Measurements from ENCODE around the gene CYBA. TPM values are rescaled to one million over a fixed set of nuclear protein-coding genes. Genes with fewer than 3 reads are reported as not detected.

Gene CYBA
- total RNA-seq, 1 donor from 2014 or later, result 1.0 TPM

DNA sequence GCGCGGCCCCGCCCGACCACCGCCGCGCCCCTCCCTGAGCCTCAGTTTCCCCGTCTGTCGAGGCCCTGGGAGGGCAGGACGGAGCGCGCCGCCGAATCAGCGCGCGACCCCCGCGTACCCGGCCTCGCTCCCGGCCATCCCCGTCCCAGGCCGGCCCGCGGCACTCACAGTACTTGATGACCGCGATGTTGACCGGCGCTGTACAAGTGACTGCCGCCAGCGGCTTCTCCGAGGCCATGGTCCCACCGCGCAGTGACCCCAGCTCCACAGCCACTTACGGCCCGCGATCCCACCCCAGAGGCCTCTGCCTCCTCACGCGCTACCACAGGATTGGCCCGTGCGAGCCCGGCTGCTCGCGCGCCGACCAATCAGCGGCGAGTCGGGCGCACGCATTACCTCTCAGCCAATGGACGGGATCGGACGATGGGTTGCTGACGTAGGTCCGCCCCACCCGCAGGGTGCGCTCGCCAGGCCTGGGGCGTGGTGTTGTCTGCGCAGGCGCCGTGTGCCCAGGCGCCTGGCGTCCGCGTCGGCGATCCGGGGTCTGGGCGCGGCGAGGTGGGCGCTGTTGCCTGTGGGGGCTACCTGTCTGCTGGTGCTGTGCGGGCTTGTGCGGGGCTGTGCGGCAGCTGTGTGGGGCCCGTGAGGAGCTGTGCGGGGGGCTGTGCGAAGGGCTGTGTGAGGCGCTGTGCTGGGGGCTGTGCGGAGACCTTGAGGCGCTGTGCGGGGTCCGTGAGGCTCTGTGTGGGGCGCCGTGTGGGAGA is 12.2 kb upstream of the CYBA start, which contains the start of gene MVD:
TSS of gene MVD (minus strand) at position 249 of the 764 bp plus-strand sequence. CDS start at position 238, 11 bp downstream.
- DNase-seq (ENCODE audit: low read depth), result peak; percentile 98

DNA sequence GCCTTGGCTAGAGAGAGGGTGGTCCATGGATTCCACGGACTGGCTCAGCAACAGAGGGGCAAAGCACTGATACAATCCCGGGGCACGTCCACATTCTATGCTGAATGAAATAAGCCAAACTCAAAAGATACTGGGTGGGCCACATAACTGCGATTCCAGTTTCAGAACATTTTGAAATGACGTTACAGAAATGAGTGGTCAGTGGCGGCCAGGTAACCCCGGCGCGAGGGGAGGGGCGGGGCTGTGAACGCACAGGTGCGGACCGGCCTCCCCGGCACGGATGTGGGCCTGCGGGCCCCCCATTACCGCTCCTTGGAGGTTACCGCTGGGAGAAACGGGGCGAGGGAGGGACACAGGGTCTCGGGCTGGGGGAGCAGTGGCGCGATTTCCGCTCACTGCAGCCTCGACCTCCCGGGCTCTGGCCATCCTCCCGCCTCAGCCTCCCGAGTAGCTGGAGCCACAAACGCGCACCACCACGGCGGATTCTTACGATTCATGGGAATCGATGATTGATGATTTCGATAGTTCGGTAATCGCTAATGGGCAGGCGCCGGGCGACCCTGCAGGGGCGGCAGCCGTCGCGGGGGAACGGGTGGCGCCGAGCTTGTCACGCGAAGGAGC is 11.5 kb upstream of the CYBA start:
- DNase-seq (ENCODE audit: low read depth), result no peak

DNA sequence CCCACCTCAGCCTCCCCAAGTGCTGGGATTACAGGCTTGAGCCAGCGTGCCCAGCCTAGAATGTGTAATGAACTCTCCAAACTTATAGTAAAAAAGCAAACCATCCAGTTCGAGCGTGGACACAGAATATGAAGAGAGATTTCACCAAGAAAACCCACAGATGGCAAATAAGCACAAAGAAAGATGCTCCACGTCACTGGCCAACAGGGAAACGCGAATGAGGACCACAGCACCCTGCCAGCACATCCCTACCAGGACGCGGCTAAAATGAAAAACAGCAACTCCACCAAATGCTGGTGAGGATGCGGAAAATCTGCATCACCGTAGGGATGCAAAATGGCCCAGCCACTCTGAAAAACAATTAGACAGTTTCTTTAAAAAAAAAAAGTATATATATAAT is 10.6 kb upstream of the CYBA start:
- no peak for DNase-seq (ENCODE audit: low read depth)

DNA sequence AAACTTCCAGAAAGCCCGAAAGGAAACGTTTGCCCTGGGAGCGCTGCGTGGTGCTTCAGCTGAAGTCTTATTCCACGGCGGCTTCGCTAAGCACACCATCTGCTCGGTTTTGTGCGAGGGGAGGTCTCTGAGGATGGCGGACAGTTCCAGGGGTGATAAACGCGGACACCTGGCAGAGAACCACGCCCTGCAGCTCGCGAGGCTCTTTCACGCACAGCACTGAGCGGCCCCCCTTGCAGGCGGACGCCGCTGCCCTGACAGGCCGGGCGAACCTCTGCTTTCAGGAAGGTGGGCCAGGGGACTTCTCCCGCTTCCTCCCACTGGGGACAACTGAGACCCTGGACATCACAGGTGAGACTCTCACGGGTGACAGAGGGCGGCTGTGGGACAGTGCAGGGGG is 8.3 kb upstream of the CYBA start:
- DNase-seq (ENCODE audit: low read depth), result no peak

DNA sequence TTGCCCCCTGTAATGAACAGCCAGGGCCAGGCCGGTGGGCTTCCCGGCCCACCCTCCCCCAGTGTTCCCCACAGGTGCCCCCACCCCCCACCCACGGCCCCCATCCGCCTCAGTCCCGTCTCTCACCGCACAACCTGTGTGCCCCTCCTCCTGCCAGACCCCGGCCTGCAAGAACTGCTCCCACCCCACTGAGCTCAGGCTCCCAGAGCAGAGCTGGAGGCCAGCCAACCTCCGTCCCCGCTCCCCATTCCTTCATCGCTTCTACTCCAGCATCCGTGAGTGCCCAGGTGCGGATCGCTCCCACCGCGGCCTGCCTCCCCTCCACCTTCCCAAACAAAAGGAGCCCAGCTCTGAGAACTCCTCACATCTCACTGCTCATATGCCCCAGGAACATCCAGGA is 7.9 kb upstream of the CYBA start:
- DNase-seq (ENCODE audit: low read depth), result no peak

DNA sequence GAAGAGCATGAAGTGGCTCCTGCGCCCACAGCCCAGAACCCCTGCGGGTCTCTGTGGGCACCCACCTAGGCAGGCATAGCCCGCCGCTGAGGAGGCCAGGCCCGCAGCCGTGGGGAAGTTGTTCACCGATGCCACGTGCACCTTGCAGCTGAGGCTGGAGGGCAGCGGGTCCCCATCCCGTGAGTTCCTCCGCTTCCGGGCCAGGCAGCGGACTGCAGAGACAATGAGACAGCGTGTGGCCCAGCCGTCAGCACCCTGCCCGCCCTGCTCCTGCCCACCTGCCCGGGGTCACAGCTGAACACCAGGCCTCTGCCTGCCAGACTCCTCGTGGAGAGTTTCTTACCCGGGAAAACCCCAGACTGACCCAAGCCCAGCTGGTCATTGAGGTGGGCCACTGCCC is 6.5 kb upstream of the CYBA start:
- DNase-seq (ENCODE audit: low read depth), result no peak

DNA sequence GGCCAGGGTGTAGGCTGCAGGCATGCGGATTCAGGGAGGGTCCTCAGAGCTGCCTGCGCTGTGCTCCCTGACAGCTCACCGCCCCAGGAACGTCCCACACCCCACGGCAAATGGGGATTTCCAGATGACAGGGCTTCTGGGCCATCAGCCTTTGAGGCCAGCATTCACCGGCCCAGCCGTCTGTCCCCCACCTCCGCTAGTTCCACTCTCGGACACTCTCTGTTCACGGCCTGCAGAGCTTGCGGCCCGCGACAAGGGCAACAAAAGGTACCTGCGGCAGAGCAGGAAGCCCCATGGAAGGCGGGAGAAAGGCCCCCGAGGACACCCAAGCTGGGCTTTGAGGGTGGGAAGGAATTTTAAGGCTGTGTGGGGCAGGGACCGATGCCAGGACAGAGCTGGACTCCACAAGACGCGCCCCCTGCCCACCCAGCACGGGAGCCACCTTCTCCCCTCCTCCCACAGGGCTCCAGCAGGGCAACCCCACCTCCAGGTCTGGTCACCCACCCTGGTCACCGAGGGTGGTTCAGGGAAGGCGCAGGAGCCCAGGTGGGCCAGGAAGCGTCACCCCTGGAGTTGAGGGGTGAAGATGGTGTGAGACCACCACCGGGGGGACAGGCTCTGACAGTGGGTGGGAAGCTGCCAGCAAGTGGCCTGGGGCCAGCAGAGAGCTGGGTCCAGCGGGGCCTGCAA is 5.6 kb upstream of the CYBA start:
- no peak for DNase-seq (ENCODE audit: low read depth)

DNA sequence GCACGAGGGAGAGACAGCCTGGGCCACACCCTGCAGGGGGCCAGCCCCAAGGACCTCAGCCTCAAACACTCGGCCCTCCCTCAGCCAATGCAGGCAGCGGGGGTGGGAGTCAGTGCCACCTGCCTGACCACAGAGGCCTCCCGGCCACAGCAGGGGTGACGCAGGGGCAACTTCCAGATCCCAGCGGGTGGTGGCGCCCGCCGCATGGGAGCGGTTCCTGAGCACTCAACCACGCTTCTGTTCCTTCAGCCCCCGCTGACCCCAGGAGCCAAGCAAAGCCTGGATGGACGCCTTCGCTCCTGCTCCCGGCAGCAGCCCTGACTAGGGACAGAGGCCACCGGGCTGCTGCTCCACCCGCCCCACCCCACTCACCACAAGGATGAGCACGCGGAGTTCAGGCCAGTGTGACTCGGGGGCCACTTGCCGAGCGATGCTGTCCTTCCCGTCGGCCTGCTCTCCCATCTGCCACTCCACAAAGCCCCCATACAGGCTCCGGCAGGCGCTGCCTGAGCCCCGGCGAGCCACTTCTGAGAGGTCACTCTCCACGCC is 5.0 kb upstream of the CYBA start:
- DNase-seq (ENCODE audit: low read depth), result no peak

DNA sequence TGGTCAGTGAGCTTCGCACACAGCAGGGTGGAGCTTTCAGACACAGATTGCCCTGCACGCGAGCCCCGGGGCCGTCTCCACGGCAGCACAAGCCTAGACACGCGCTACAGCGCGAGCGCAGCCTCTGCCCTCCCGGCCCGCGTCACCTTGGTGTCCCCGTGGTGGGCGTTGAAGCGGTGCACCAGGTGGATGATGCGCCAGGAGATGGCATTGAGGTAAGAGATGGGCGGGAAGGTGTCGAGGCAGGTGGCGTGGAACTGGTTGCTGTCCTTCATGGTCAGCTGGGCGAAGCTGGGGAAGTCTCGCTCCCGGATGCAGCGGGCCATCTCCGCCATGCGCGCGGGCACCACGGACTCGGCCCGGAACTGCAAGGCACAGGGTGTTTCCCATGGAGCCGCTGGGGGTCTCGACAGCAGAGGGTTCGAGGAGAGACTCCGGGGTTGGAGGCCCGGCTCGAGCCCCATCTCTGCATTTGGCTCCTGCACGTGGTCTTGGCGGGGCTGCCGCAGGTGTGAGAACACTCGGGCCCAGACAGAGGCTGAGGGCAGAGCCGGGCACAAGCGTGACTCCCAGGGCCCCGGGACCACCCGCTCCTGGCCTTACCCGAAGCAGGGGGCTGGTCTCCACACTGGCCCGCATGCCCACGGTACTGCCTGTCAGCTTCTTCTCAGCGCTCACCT is 4.3 kb upstream of the CYBA start:
- no peak for DNase-seq (ENCODE audit: low read depth)

DNA sequence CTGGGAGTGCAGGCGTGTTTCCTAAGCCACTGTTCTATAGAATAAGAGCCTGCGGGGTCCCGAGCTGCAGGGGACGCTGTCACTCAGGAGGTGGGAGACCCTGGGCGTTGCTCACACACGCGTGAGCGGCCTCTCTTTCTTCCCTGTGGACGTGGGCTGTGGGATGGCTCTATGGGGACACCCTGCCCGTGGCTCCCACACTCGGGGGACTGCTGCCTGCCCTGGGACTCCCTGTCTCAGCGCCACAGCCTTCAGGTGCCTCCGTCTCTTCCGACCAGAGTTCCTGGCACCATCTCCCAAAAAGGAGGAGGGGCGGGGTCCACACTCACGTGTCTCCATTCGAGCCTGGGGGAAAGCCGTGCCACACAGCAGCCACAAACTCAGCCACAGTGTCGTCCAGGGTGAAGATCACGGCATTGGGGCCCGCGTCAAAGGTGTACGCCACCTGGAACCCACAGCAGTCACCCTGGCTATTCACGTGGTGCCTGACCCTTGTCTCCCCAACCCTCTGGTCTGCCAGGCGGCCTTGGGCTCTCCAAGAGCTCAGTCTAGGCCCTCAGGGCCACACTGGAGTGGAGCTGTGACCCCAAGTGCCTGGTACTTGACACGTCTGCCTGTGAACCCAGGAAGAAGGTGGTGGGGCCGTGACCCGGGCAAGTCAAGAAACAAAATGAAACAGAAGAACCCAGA is 3.7 kb upstream of the CYBA start:
- DNase-seq (ENCODE audit: low read depth), result no peak

DNA sequence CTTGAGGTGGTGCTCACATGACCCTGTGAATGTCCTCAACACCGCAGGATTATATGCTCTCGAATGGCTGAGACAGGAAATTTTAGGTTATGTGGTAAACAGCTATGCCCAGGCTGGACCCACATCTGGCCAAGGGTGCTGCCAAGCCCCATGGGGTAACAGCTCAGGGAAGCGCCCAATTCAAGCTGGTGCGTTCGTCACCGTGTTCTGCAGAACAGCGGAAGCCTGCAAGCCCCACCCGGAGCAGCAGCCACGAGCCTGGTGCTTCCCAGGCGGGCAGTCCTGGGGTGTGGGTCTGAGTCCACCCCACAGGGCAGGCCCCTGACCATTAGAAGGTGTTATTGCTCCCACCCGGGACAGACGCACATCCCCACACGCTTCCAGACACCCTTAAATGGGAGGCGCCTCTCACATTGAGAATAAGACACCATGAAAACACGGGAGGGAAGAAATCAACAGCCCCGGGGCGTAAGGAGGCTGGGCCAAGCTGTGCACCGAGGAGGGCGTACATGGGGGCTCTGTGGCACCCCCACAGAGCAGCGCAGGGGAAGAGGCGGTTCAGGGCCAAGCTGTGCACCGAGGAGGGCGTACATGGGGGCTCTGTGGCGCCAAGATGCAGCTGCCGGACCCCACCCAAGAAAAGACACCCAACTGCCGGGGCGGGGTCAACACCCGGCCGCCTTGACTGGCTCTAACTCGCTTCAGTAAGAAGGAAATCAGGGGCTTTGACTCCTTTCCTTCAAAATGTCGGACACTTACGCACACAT is 2.9 kb upstream of the CYBA start:
- no peak for DNase-seq (ENCODE audit: low read depth)

DNA sequence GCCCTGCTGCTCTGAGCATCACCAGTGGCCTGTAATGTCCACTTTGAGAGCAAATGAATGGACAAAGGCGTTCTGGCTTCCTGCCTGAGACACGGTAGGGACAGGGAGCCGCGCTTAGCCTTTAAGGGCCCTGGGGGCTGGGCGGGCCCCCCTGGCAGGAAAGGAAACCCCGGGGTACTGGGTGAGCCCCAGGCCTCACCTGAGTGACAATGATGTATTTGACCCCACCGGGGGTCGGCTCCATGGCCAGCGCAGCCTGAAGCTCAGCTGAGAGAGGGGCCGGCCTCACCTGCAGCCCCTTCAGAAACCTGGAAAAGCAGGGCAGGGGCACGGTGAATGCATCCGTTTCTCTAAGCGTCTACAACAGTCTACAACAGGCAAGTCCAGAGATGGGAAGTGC is 2.2 kb upstream of the CYBA start:
- DNase-seq (ENCODE audit: low read depth), result no peak

DNA sequence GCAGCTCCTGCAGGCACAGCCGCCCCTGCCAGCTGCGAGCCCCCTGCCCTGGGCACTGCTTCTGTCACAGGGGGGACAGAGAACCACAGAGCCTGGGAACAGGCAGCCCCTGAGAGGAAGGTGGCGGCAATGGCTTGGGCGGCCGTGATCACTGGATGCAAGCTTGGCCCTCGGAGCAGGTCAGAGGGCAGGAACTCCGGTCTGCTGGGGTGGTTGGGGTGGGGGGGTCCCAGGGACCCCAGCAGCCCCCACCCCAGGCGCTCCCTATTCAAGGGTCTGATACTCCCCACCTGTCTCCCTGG is 1.9 kb upstream of the CYBA start:
- no peak for DNase-seq (ENCODE audit: low read depth)

DNA sequence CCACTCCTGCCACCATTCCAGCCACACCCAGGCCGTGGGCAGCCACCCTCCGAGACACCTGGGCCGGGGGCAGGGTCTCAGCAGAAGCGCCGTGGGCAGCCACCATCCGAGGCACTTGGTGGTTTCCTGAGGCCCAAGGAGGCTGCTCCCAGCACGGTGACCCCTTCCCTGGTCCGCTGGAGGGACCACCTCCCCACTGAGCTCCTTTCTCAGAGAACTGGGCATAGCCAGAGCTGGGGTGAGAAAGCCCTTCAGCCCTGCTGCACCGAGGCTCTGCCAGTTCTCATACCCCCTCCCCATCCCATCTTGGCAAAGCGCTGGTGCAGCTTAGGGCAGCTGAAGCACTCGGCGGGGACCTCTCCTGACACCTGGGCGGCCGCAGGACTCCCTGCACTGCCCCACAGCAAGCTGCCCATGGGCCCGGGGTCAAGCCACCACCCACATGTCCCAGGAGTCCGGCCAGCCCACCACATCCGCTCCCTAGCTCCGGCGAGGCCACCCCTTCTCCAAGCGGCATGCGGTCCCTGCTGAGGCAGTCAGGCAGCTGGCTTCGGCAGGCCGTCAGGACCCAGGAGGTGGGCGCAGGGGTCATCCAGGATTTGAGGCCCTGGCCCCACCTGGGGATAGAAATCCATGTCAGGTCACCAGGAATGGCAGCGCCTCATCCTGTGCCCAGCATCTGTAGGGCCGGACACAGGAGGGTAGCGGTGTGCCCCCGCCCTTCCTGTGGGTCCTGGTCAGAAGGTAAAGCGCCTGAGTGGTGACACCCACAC is 1.3 kb upstream of the CYBA start:
- DNase-seq (ENCODE audit: low read depth), result no peak

DNA sequence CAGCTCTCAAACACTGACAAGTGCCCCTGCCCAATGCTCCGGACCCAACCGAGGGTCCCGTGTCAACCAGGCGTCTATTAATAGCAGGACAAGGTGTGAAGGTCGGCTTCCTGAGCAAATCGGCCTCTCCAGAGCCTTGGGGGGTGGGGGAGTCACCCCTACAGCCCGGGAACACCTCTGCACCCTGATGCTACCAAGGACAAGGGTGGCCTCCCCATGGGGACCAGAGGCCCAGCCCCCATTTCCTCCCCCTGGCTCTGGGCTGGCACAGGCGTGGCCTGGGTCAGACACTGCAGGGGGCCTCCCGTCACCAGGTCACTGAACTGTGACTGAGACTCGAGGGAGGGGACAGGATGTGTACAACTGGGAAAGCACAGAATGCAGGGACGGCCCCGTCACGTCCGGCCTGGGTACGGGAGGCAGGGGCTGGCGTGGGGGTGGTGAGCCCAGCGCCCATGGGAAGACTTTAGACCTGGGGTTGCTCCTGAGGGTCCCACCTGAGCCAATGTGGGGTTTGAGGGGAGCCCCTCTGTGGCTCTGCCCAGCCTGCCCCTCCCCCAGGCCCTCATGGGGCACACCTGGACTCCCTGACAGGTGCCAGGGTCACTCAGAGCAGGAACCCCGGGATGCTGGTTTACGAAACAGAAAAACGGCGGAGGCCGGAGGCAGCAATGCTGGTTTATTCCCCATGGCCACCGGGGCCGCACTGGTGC is 579 bp upstream of the CYBA start:
- no peak for DNase-seq (ENCODE audit: low read depth)

DNA sequence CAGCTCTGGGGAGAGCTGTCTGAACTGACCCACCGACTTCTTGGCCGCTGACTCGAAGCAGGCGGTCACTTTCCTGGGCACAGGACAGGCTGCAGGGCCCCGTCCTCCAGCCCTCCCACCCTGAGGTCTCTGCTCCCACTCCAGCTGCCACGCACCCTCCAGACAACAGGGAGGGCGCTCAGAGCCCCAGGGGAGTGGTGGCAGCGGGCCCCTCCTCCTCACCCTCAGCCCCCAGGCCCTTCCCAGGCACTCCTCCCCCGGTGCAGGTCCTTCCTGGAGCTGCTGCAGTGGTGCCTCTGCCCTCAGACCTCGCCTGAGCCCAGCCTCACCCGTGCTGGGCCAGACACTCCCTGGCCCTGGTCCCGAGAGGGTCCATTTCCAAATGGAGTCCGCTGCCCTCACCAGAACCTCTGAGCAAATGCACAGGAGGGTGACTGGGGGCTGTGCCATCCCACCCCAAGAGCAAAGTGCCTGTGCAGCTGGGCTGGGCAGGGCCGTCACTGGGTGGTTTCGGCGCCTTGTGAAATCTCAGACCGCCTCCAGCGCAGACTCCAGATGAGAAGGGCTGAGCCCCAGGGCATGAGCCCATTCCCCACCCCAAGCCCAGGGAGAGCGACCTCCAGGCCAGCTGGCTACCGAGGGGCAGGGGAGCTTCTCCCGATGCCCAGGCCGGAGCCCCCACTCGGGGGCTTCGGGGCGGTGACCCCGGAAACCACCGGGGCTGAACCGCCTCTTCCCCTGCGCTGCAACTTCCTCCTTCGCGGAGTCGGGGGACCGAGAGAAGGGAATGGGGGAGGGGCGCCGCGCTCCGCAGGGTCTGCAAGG is 717 bp downstream of the CYBA start:
- no peak for DNase-seq (ENCODE audit: low read depth)

DNA sequence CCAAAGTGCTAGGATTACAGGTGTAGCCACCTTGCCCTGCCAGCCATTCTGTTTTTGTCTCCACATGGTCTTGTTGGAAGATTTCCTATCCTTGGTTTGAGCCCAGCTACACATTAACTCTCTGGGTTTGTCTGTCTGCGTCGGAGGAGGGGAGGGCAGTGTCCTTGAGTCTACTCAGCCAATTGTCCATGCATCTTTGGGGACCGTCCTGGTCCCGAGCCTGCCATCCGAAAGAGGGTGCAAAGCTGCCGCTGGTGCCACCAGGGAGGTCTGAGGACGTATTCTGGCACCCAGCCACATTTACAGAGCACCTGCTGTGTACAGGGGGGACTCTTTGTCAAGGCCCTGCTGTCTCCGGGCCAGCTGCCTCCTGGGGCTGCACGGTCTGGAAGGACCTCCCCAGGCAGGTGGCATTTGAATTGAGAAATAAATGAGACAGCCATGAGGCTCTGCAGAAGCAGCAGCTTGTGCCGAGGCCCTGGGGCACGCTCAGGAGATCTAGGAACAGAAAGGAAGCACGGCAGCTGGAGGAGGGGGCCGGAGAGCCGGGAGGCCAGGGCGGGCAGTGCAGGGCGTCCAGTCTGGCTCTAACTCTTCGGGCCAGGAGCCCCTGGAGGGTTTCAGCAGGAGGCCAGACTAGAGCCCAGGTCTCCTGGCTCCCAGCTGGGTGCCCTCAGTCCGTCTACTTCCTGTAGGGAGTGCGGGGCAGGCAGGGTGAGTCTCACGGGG is 1.5 kb downstream of the CYBA start:
- no peak for DNase-seq (ENCODE audit: low read depth)
